OCI-LY1 (cell line): ENCODE results near the gene SDK2.

ENCODE experiments used
- H2AFZ ChIP-seq: fragments of 200-600 bp; sonication (generic), shearing (Covaris generic); 2 replicates; pipeline ENCODE4 v1.6.0; 2014; ENCODE audit warnings: antibody characterized with exemption, mild to moderate bottlenecking, low read length
- H3F3A ChIP-seq: fragments of 200-600 bp; sonication (generic), shearing (Covaris generic); 2 replicates; pipeline ENCODE4 v1.6.0; 2014; ENCODE audit warnings: mild to moderate bottlenecking, antibody characterized with exemption, low read length, moderate library complexity; ENCODE audit not compliant: insufficient read depth
- H3K27ac ChIP-seq: fragments of 200-600 bp; sonication (generic); 2 replicates; pipeline ENCODE4 v1.5.1; 2014; ENCODE audit warnings: low read length, mixed run types, mild to moderate bottlenecking, low read depth; ENCODE audit not compliant: poor library complexity, severe bottlenecking
- H3K27me3 ChIP-seq: fragments of 200-600 bp; sonication (generic); 2 replicates; pipeline ENCODE4 v1.6.0; 2014; ENCODE audit warnings: antibody characterized with exemption, mild to moderate bottlenecking, low read length, moderate library complexity; ENCODE audit not compliant: insufficient read depth
- H3K36me3 ChIP-seq: fragments of 200-600 bp; sonication (generic); 2 replicates; pipeline ENCODE4 v1.6.1; 2014; ENCODE audit warnings: mild to moderate bottlenecking, antibody characterized with exemption, low read length, moderate library complexity, mixed read lengths; ENCODE audit not compliant: insufficient read depth
- H3K4me1 ChIP-seq: fragments of 200-600 bp; sonication (generic); 2 replicates; pipeline ENCODE4 v1.5.1; 2014; ENCODE audit warnings: mild to moderate bottlenecking, low read length, moderate library complexity; ENCODE audit not compliant: insufficient read depth, severe bottlenecking
- H3K4me2 ChIP-seq: fragments of 200-600 bp; sonication (generic), shearing (Covaris generic); 2 replicates; pipeline ENCODE4 v1.6.1; 2014; ENCODE audit warnings: low read length
- H3K4me3 ChIP-seq: fragments of 200-600 bp; sonication (generic); 2 replicates; pipeline ENCODE4 v1.5.1; 2014; ENCODE audit warnings: low read length, low read depth, mild to moderate bottlenecking, mixed read lengths; ENCODE audit not compliant: poor library complexity, severe bottlenecking
- H3K79me2 ChIP-seq: fragments of 200-600 bp; shearing (Covaris generic); 2 replicates; pipeline ENCODE4 v1.6.1; 2016; ENCODE audit warnings: mixed run types, low read length, mixed read lengths; ENCODE audit not compliant: insufficient read depth
- H3K9ac ChIP-seq: fragments of 200-600 bp; sonication (generic), shearing (Covaris generic); 2 replicates; pipeline ENCODE4 v1.6.1; 2014; ENCODE audit warnings: mild to moderate bottlenecking, low read length, mixed read lengths
- H3K9me2 ChIP-seq: fragments of 200-600 bp; sonication (generic), shearing (Covaris generic); 2 replicates; pipeline ENCODE4 v1.6.1; 2014; ENCODE audit warnings: low read depth, mild to moderate bottlenecking, low read length, mixed read lengths
- H3K9me3 ChIP-seq: fragments of 200-600 bp; shearing (Covaris generic); 2 replicates; pipeline ENCODE4 v1.6.1; 2014; ENCODE audit warnings: low read length, mixed read lengths
- H4K20me1 ChIP-seq: fragments of 200-600 bp; sonication (generic), shearing (Covaris generic); 2 replicates; pipeline ENCODE4 v1.6.0; 2016; ENCODE audit warnings: mild to moderate bottlenecking, low read length; ENCODE audit not compliant: insufficient read depth
- CTCF ChIP-seq: fragments of 200-600 bp; sonication (generic), shearing (Covaris generic); IDR thresholded peaks from 2 replicates; pipeline ENCODE4 v1.5.1; 2017; ENCODE audit warnings: mild to moderate bottlenecking, antibody characterized with exemption, low read length, moderate library complexity, mixed read lengths
- EZH2 ChIP-seq: fragments of 200-600 bp; sonication (generic), shearing (Covaris generic); IDR thresholded peaks from 2 replicates; pipeline ENCODE4 v1.8.0; 2017; ENCODE audit warnings: borderline replicate concordance, mixed run types, mild to moderate bottlenecking, antibody characterized with exemption, low read length, moderate library complexity, mixed read lengths

SDK2 gene

GRCh38 chr17:73433501-73433900, 210.7 kb downstream of the SDK2 start:
- H3K9me2 ChIP-seq = no peaks in the 10 kb centered on the region
- peaks cover 8% of the 10 kb centered on the region; the same call in 1 of the 2 replicates for H3K27me3 ChIP-seq
- H3K4me2 ChIP-seq = no peak overlapping the region
- H3K9me3 ChIP-seq = no peaks in the 10 kb centered on the region
- H3F3A ChIP-seq = no peaks in the 10 kb centered on the region
- H3K79me2 ChIP-seq = no peaks in the 10 kb centered on the region
- H4K20me1 ChIP-seq = no peaks in the 10 kb centered on the region
- H3K27ac ChIP-seq = no peak overlapping the region
- no peaks in the 10 kb centered on the region for H3K4me1 ChIP-seq
- H2AFZ ChIP-seq = no peak overlapping the region
- TF ChIP-seq CTCF (no peak), EZH2 (no peak)
- H3K9ac ChIP-seq = no peak overlapping the region
- no peaks in the 10 kb centered on the region for H3K36me3 ChIP-seq
- H3K4me3 ChIP-seq = no peak overlapping the region

- Histone ChIP-seq H3K9me3 (no peaks in the 10 kb centered on the region), H3K4me1 (no peaks in the 10 kb centered on the region), H3F3A (no peaks in the 10 kb centered on the region), H3K4me3 (no peak overlapping the region), H3K4me2 (no peak overlapping the region), H3K9me2 (no peaks in the 10 kb centered on the region), H3K9ac (no peak overlapping the region), H3K27ac (no peak overlapping the region), H4K20me1 (no peaks in the 10 kb centered on the region), H3K27me3 (peaks cover 6% of the 10 kb centered on the region; the same call in 1 of the 2 replicates), H2AFZ (no peak overlapping the region), H3K79me2 (no peaks in the 10 kb centered on the region), H3K36me3 (no peaks in the 10 kb centered on the region)
- no peak for TF ChIP-seq CTCF
- no peak for TF ChIP-seq EZH2
Observed at GRCh38 chr17:73432624-73433190, 211.5 kb downstream of the SDK2 start.

GRCh38 chr17:73431401-73432205, 212.6 kb downstream of the SDK2 start:
- TF ChIP-seq CTCF (no peak), EZH2 (no peak)
- Histone ChIP-seq H3K9ac (no peak overlapping the region), H3K4me3 (no peak overlapping the region), H3K9me2 (no peaks in the 10 kb centered on the region), H3K27ac (no peak overlapping the region), H2AFZ (no peak overlapping the region), H3F3A (no peaks in the 10 kb centered on the region), H3K4me2 (no peak overlapping the region), H3K4me1 (no peaks in the 10 kb centered on the region), H3K9me3 (no peaks in the 10 kb centered on the region), H3K36me3 (no peaks in the 10 kb centered on the region), H3K79me2 (no peaks in the 10 kb centered on the region), H4K20me1 (no peaks in the 10 kb centered on the region), H3K27me3 (0 out of 2 replicates have a peak, but pooled peaks cover 4% of the 10 kb centered on the region)
